HCT116 (cell line): ENCODE results near the gene SNRPA1. TPM values are rescaled to one million over a fixed set of nuclear protein-coding genes. Genes with fewer than 3 reads are reported as not detected.

ENCODE experiments used
- ATAC-seq: fragments of 200-7000 bp; cut with Tn5 transposase; 2 replicates; pipeline ENCODE4 v1.9.1; 2020; ENCODE audit warnings: mild to moderate bottlenecking, moderate library complexity
- BruUV-seq: library from RNA; stranded (reverse); fragments of 400-500 nt; replicated peaks from 2 replicates; lab custom pipeline; 2021; lab: Mats Ljungman, UMichigan
- CTCF ChIA-PET: fragments of 300-600 bp; sonication (Branson Sonifier 250); formaldehyde crosslinking; loops from one replicate; lab custom pipeline; 2021; ENCODE audit warnings: antibody characterized with exemption; lab: Charles Lee
- POLR2A ChIA-PET: fragments of 300-600, 350-600 bp; sonication (Branson Sonifier 250); formaldehyde crosslinking; loops from one replicate; lab custom pipeline; 2021; ENCODE audit warnings: antibody characterized with exemption; lab: Charles Lee
- RAD21 ChIA-PET, 2 experiments: fragments of 300-600 bp; sonication (Branson Sonifier 250); formaldehyde crosslinking; loops; one replicate each; lab custom pipeline; 2023; ENCODE audit warnings: low total read pairs in 2 of 2; ENCODE audit not compliant: uncharacterized antibody in 2 of 2, unreplicated experiment in 2 of 2, low non-redundant PET in 1 of 2; lab: Charles Lee
- DNase-seq: peaks from one replicate; pipeline ENCODE4 v3.0.0-alpha.2; 2010; ENCODE audit warnings: low read depth, low spot score
- H2AFZ ChIP-seq: fragments of 200-600 bp; shearing (Covaris generic), sonication (generic); 2 replicates; pipeline ENCODE4 v1.6.1; 2017; ENCODE audit warnings: low read depth, mixed run types, mixed read lengths, antibody characterized with exemption, low read length; ENCODE audit not compliant: poor library complexity, severe bottlenecking
- H3K27ac ChIP-seq: 2 replicates; pipeline ENCODE4 v1.5.1; 2012; ENCODE audit warnings: low read depth, low read length
- H3K27me3 ChIP-seq: fragments of 200-600 bp; sonication (generic); 2 replicates; pipeline ENCODE4 v1.6.1; 2016; ENCODE audit warnings: mixed run types, low read length, mixed read lengths; ENCODE audit not compliant: insufficient read depth
- H3K36me3 ChIP-seq, 2 experiments: fragments of 200-500 bp in 1 of 2; fragments of 200-600 bp in 1 of 2; sonication (Bioruptor generic) in 1 of 2; sonication (generic) in 1 of 2; 2 replicates each; pipeline versions ENCODE4 v1.5.1 to v1.6.1; 2014 to 2016; ENCODE audit warnings: low read length in 2 of 2, inconsistent platforms in 1 of 2, mixed read lengths in 1 of 2, mixed run types in 1 of 2; ENCODE audit not compliant: insufficient read depth in 2 of 2, control insufficient read depth in 1 of 2
- H3K4me1 ChIP-seq, 2 experiments: fragments of 200-600 bp in 1 of 2; sonication (generic) in 1 of 2; 2 replicates each; pipeline versions ENCODE4 v1.5.1 to v1.6.1; 2012 to 2017; ENCODE audit warnings: low read length in 2 of 2, inconsistent platforms in 1 of 2, mild to moderate bottlenecking in 1 of 2, mixed read lengths in 1 of 2, mixed run types in 1 of 2, moderate library complexity in 1 of 2; ENCODE audit not compliant: insufficient read depth in 2 of 2, control insufficient read depth in 1 of 2
- H3K4me2 ChIP-seq: fragments of 200-600 bp; sonication (generic); 2 replicates; pipeline ENCODE4 v1.6.1; 2017; ENCODE audit warnings: mixed run types, low read length, mixed read lengths
- H3K4me3 ChIP-seq, 2 experiments: fragments of 200-600 bp in 1 of 2; sonication (generic) in 1 of 2; replicated peaks in 1 of 2; 2 replicates each; pipeline ENCODE4 v1.5.1; 2011 to 2016; ENCODE audit warnings: low read length in 2 of 2, control low read depth in 1 of 2, low read depth in 1 of 2, mild to moderate bottlenecking in 1 of 2, mixed read lengths in 1 of 2, mixed run types in 1 of 2
- H3K79me2 ChIP-seq: fragments of 200-600 bp; sonication (generic); 2 replicates; pipeline ENCODE4 v1.6.1; 2017; ENCODE audit warnings: mild to moderate bottlenecking, mixed run types, low read length, moderate library complexity, mixed read lengths; ENCODE audit not compliant: insufficient read depth
- H3K9ac ChIP-seq: fragments of 200-600 bp; sonication (generic); 2 replicates; pipeline ENCODE4 v1.6.1; 2016; ENCODE audit warnings: low read length, mixed read lengths
- H3K9me2 ChIP-seq: fragments of 200-600 bp; sonication (generic), shearing (Covaris generic); 2 replicates; pipeline ENCODE4 v1.6.1; 2017; ENCODE audit warnings: mixed run types, mild to moderate bottlenecking, moderate library complexity; ENCODE audit not compliant: insufficient read depth
- H3K9me3 ChIP-seq, 2 experiments: fragments of 200-500 bp in 1 of 2; fragments of 200-600 bp in 1 of 2; sonication (Bioruptor generic) in 1 of 2; sonication (generic) in 1 of 2; 2 replicates each; pipeline ENCODE4 v1.6.1; 2014 to 2017; ENCODE audit warnings: low read length in 2 of 2, mixed read lengths in 2 of 2, inconsistent platforms in 1 of 2, low read depth in 1 of 2, mild to moderate bottlenecking in 1 of 2, mixed run types in 1 of 2, moderate library complexity in 1 of 2; ENCODE audit not compliant: control insufficient read depth in 1 of 2, insufficient read depth in 1 of 2
- H4K20me1 ChIP-seq: fragments of 200-600 bp; sonication (generic), shearing (Covaris generic); 2 replicates; pipeline ENCODE4 v1.6.1; 2017; ENCODE audit warnings: mixed run types, mild to moderate bottlenecking, moderate library complexity; ENCODE audit not compliant: insufficient read depth
- CBX3 ChIP-seq: IDR thresholded peaks from 2 replicates; pipeline ENCODE4 v1.6.1; 2012; ENCODE audit warnings: low read depth
- EGR1 ChIP-seq: IDR thresholded peaks from 2 replicates; pipeline ENCODE4 v1.6.1; 2012; ENCODE audit warnings: low read depth
- ELF1 ChIP-seq: IDR thresholded peaks from 2 replicates; pipeline ENCODE4 v1.6.1; 2012; ENCODE audit warnings: low read depth, borderline replicate concordance
- EZH2phosphoT487 ChIP-seq: fragments of 200-600 bp; IDR thresholded peaks from 2 replicates; pipeline ENCODE4 v1.6.1; 2018; ENCODE audit warnings: antibody characterized with exemption, borderline replicate concordance
- JUND ChIP-seq: IDR thresholded peaks from 2 replicates; pipeline ENCODE4 v1.6.1; 2012
- POLR2AphosphoS5 ChIP-seq: IDR thresholded peaks from 2 replicates; pipeline ENCODE4 v1.6.1; 2011; ENCODE audit warnings: mild to moderate bottlenecking, low read depth, low read length, moderate library complexity
- RAD21 ChIP-seq: IDR thresholded peaks from 2 replicates; pipeline ENCODE4 v1.6.1; 2012; ENCODE audit warnings: low read depth, mild to moderate bottlenecking
- SP1 ChIP-seq: IDR thresholded peaks from 2 replicates; pipeline ENCODE4 v1.6.1; 2012; ENCODE audit warnings: low read depth
- SRF ChIP-seq: IDR thresholded peaks from 2 replicates; pipeline ENCODE4 v1.6.1; 2012; ENCODE audit warnings: low read depth
- TCF7L2 ChIP-seq: IDR thresholded peaks from 2 replicates; pipeline ENCODE4 v1.7.0; 2011; ENCODE audit warnings: borderline replicate concordance, inconsistent platforms; ENCODE audit not compliant: insufficient read depth, insufficient read length; ENCODE audit errors: extremely low read depth
- ZNF274 ChIP-seq: fragments of 200-500 bp; sonication (Bioruptor generic); IDR thresholded peaks from 2 replicates; pipeline ENCODE4 v1.6.1; 2014; ENCODE audit warnings: mild to moderate bottlenecking, low read depth, low read length, inconsistent platforms
- intact Hi-C: fragments of 100-400 bp; cut with micrococcal nuclease; formaldehyde crosslinking; loops from 2 replicates; pipeline ENCODE4 v1.10.0; 2022
- total RNA-seq: library from RNA; stranded (reverse); gene quantifications from one replicate; pipeline ENCODE4 v1.2.1, GENCODE V29; 2021; ENCODE audit not compliant: unreplicated experiment
- TF ChIP-seq, protein P1 (sequence below): IDR thresholded peaks from 2 replicates; pipeline ENCODE4 v1.6.1; 2012
- TF ChIP-seq, protein P2 (sequence below): IDR thresholded peaks from 2 replicates; pipeline ENCODE4 v1.6.1; 2012

The SNRPA1 gene
- total RNA-seq, 1 experiment from 2014 or later: 104 TPM

DNA sequence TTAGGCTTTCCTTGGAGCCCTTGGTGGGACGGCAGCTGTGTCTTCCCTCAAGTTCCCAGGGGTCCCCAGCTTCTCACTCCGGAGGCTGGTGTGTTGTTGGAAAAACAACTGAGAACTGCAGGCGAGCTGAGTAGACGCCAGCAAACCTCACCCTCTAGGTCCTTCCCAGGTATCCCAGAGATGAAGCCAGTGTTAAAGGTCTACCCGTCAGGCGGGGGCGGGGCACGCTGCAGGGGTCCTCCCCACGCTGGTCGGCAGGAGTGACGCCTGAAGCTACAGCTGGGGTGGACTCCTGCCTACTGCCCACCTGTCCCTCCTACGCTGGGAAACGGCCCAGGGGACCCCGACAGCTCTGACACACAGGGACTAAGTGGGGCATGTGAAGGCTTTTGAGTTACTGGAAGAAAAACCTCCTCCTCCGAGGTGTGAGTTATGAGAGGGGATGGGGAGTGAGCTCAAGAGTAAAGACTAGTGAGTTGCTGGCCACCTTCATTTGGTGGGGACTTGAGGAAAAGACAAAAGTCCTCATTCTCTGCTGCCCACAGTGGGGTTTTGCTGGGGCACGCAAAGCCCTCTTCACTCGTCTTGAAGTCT lies 32.2 kb upstream of the SNRPA1 start (continued):
- TF ChIP-seq, protein P1, sequence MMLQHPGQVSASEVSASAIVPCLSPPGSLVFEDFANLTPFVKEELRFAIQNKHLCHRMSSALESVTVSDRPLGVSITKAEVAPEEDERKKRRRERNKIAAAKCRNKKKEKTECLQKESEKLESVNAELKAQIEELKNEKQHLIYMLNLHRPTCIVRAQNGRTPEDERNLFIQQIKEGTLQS: no peak
- TF ChIP-seq EGR1 (no peak), TCF7L2 (no peak), RAD21 (no peak), JUND (no peak), SP1 (no peak), EZH2phosphoT487 (no peak), SRF (no peak), POLR2AphosphoS5 (no peak), ELF1 (no peak)
- TF ChIP-seq, protein P2, sequence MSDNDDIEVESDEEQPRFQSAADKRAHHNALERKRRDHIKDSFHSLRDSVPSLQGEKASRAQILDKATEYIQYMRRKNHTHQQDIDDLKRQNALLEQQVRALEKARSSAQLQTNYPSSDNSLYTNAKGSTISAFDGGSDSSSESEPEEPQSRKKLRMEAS: no peak

DNA sequence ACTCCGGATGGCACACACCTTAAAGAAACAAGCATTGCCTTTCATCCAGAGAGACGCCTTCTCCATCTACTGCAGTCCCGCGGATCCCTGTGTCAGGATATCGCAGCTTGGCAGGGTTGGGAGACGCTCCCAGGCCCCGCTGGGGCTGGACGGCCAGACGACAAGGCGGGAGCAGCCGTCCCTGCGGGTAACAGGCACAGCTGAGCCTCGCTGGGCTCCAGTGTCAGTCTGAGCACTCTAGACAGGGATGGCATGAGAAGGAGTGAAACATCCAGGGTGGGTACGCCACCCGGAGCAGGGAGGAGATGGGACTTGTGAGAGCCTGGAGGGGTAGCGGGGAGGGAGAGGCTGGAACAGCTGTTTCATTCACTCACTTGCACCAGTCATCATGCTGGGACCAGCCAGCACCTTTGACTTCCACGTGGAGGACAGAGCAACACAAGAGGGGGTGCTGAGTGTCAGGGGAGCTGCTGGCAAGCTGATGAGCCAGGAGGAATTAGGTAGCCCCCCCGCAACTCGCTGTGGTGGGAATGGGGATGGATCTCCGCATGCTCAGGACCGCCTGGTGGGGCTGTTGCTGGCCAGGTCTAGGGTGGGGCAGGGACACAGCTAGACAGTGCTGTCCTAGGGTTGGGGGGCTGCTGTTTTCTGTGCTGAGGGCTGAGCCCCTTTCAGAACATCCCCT lies 31.6 kb upstream of the SNRPA1 start:
- Histone ChIP-seq H3K27ac (no peak overlapping the region), H2AFZ (no peak overlapping the region), H4K20me1 (no peaks in the 10 kb centered on the region), H3K9me2 (no peaks in the 10 kb centered on the region), H3K4me1 (no peaks in the 10 kb centered on the region), H3K4me2 (no peak overlapping the region), H3K36me3 (no peaks in the 10 kb centered on the region), H3K27me3 (no peaks in the 10 kb centered on the region)
- ChIA-PET POLR2A (no interaction called here), CTCF (no interaction called here)
- BruUV-seq: no TSS peak
- DNase-seq: no peak
- intact Hi-C loops: no loop called here
- no peak for ATAC-seq
- no peak for TF ChIP-seq EZH2phosphoT487
- no peak for TF ChIP-seq SRF
- no peak for TF ChIP-seq ZNF274
- TF ChIP-seq, protein P2: no peak
- TF ChIP-seq EGR1: no peak
- no peak for TF ChIP-seq POLR2AphosphoS5
- TF ChIP-seq CBX3: no peak
- TF ChIP-seq, all 23 proteins: peak for 0
- Histone ChIP-seq H3K79me2 (no peaks in the 10 kb centered on the region), H3K4me3 (no peak overlapping the region), H3K9me3 (no peaks in the 10 kb centered on the region), H3K9ac (no peak overlapping the region)
- RAD21 ChIA-PET: no interaction called here
